Subcutaneous adipose tissue (tissue), 4 donors: ENCODE data around the gene CFAP299. TPM values are rescaled to one million over a fixed set of nuclear protein-coding genes. Genes with fewer than 3 reads are reported as not detected.

ENCODE experiments used
- CTCF ChIP-seq: fragments of 450-650 bp; IDR thresholded peaks from one replicate; pipeline ENCODE4 v1.5.1; 2016; ENCODE audit warnings: low read depth, mild to moderate bottlenecking, control low read depth, antibody characterized with exemption, moderate library complexity
- total RNA-seq, 4 donors: library from RNA; depleted of rRNA; stranded (reverse); fragments of >200 nt; gene quantifications; one replicate each; pipeline ENCODE4 v1.1.0, GENCODE V29; 2016

CFAP299 gene
- not detected for total RNA-seq

- no peak for TF ChIP-seq CTCF
These were observed at the start of gene CFAP299 for GRCh38 chr4:80335554-80336358. Gene CFAP299, plus strand, starts transcription at chr4:80335730.

DNA sequence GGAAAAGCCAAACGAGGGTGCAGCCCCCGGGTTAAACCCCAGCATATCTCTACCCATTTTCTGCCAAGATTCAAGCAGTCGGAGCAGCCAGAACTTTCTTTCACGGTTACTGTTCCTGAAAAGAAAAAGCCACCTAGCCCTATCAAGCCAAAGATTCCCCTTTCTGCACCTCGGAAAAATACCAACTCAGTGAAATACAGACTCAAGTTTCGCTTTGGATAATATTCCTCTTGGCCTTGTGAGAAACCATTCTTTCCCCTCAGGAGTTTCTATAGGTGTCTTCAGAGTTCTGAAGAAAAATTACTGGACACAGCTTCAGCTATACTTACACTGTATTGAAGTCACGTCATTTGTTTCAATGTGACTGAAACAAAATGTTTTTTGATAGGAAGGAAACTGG is 49.1 kb upstream of the CFAP299 start:
- no peak for TF ChIP-seq CTCF

- TF ChIP-seq CTCF = no peak
These were observed 41.3 kb upstream of the CFAP299 start for GRCh38 chr4:80294206-80294605.

GRCh38 chr4:80295336-80295735 is 40.2 kb upstream of the CFAP299 start:
- no peak for TF ChIP-seq CTCF

DNA sequence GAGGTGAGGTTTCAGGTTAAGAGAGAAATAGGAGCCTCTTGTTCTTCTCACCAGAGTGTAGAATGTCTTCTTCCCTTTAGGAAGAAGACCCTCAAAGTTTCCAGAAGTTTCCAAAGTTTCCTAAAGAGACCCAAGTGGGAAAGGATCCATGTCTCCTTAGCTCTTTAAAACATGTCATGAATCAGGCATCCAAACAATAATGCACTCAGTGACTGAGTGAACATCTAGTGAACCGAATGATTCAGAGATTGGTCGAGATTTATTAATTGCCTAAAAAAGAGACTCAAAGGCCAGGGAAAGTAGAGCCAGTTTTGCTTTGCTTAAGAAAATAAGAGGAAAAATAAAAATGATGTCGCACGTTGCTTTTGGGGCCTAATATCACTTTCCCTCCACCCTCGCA is 39.7 kb upstream of the CFAP299 start:
- no peak for TF ChIP-seq CTCF

DNA sequence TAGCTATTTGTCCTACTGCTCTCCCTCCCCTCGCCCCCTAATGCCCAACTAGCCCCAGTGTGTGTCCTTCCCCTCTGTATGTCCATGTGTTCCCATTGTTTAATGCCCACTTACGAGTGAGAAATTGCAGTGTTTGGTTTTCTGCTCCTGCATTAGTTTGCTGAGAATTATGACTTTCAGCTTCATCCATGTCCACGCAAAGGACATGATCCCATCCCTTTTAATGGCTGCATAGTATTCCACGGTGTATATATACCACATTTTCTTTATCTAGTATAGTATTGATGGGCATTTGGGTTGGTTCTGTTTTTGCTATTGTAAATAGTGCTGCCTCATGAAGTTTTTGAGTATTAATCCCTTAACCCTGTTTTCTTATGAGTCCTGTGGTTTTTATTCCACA is 33.6 kb upstream of the CFAP299 start:
- TF ChIP-seq CTCF = no peak

- TF ChIP-seq CTCF = no peak
These were observed 32.8 kb upstream of the CFAP299 start for GRCh38 chr4:80302616-80303223.
